RWPE1 (cell line): ENCODE data around the gene MRPL3.

Experiments used
- CTCF ChIA-PET: fragments of 350-600 bp; sonication (Branson Sonifier 250); formaldehyde crosslinking; extraction: SDS; loops from one replicate; lab custom pipeline; 2021; lab: Yijun Ruan, JAX
- POLR2A ChIA-PET: fragments of 400-600 bp; formaldehyde crosslinking; extraction: SDS; loops from one replicate; lab custom pipeline; 2020; ENCODE audit warnings: antibody characterized with exemption; ENCODE audit not compliant: low non-redundant PET; lab: Yijun Ruan, JAX
- DNase-seq: peaks from one replicate; pipeline ENCODE4 v3.0.0; 2012; ENCODE audit warnings: low spot score
- H3K27ac ChIP-seq: fragments of 450-650 bp; 2 replicates; pipeline ENCODE4 v1.5.1; 2017
- CTCF ChIP-seq: fragments of 450-650 bp; conservative IDR thresholded peaks from 2 replicates; pipeline ENCODE4 v1.5.1; 2017; ENCODE audit warnings: low read depth, mild to moderate bottlenecking

Gene MRPL3

GRCh38 chr3:131417751-131418150 lies 85.0 kb downstream of the MRPL3 start:
- POLR2A ChIA-PET, result no interaction called here
- DNase-seq, result no peak
- no peak for TF ChIP-seq CTCF
- H3K27ac ChIP-seq, result no peak overlapping the region
- CTCF ChIA-PET, result no interaction called here
